Choroid plexus epithelial cell (primary cell): ENCODE measurements around the gene KCNJ18.
"Not testable (repeated sequence)": the region's sequence is repeated elsewhere in the genome, so short reads cannot be mapped to it uniquely, and the experiment has no call there.

Experiments used
- DNase-seq: peaks from one replicate; pipeline ENCODE4 v3.0.0-alpha.2; 2010; ENCODE audit warnings: low read depth
- H3K4me3 ChIP-seq: 2 replicates; pipeline ENCODE4 v1.5.1; 2011; ENCODE audit warnings: low read depth, mild to moderate bottlenecking, control low read depth, low read length, moderate library complexity
- TF ChIP-seq, protein P1 (sequence below): conservative IDR thresholded peaks from 2 replicates; pipeline ENCODE4 v1.5.1; 2011; ENCODE audit warnings: low read depth, mild to moderate bottlenecking, control low read depth, inconsistent platforms, low read length, moderate library complexity

KCNJ18 gene

DNA sequence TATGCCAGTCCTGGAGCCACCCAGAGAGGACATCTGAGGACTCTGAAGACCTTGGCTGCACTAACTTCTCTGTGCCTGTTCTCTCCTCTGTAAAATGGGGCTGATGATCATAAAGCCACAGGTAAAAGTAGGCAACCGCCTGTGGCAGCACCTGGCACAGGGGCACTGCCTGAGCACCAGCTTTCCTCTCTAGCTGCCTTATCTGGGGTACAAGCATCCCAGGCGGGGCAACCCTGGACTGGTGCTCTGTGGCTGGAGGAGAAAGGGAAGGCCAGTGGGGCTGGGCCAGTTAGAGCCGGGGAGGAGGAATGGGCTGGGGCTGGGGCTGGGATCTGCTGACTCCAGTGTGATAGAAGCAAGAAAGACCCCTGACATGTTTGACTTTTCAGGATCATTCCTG, 18.2 kb downstream of the KCNJ18 start:
- DNase-seq, H3K4me3 ChIP-seq: not testable (repeated sequence)

DNA sequence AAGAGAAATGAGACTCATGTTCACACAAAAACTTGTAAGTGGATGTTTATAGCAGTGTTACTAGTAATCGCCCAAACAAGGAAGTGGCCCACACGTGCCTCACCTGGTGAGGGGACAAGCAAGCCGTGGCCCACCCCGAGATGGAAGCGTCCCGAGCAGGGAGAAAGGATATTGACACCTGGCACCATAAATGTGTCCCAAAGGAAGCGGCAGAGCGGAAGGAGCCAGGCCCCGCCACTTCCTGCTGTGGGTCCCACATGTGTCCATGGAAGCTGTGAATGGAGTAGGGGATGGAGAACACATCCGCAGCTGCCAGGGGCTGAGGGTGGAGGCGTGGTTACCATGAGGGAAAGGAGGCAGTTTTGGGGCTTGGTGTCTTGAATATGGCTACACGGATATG, 18.9 kb downstream of the KCNJ18 start:
- no peak for DNase-seq
- no peak overlapping the region for H3K4me3 ChIP-seq
- TF ChIP-seq, protein P1, sequence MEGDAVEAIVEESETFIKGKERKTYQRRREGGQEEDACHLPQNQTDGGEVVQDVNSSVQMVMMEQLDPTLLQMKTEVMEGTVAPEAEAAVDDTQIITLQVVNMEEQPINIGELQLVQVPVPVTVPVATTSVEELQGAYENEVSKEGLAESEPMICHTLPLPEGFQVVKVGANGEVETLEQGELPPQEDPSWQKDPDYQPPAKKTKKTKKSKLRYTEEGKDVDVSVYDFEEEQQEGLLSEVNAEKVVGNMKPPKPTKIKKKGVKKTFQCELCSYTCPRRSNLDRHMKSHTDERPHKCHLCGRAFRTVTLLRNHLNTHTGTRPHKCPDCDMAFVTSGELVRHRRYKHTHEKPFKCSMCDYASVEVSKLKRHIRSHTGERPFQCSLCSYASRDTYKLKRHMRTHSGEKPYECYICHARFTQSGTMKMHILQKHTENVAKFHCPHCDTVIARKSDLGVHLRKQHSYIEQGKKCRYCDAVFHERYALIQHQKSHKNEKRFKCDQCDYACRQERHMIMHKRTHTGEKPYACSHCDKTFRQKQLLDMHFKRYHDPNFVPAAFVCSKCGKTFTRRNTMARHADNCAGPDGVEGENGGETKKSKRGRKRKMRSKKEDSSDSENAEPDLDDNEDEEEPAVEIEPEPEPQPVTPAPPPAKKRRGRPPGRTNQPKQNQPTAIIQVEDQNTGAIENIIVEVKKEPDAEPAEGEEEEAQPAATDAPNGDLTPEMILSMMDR: no peak

DNA sequence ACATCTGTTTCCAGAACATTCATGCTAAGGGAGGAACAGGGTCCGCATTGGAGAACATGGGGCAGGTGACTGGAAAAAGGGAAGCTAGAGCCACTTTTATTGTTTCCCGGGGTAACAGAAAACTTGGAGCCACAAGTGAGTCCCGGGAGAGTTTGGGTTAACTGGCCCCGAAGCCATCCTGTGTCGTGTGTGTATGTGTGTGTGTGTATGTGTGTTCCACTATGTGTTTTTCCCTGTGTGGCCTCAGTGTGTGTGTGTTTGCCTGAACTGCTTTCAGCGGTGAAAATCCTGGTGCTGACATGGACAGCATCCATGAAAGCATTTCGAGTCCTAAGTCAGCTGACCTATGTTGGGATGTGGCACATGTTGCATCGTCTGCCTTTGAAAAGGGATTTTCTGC, 20.7 kb downstream of the KCNJ18 start:
- DNase-seq, H3K4me3 ChIP-seq: not testable (repeated sequence)

DNA sequence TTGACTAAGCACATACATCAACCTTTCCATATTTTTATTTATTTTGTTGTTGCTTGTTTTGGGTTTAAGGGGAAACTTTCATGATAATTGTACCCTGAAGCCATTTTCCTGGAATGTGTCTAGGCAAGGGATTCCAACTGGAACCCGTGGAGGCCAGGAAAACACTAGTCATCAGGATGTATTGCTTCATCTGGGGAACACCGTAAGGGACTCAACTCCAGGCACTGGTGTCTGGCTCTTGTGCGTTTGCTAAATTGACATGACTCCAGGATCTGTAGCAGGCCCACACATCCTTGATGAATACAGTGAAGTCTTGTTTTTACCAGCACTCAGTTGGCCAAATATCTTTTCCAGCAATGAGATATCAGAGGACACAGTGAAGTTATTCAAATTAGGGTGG, 21.3 kb downstream of the KCNJ18 start:
- not testable (repeated sequence) for H3K4me3 ChIP-seq, DNase-seq

DNA sequence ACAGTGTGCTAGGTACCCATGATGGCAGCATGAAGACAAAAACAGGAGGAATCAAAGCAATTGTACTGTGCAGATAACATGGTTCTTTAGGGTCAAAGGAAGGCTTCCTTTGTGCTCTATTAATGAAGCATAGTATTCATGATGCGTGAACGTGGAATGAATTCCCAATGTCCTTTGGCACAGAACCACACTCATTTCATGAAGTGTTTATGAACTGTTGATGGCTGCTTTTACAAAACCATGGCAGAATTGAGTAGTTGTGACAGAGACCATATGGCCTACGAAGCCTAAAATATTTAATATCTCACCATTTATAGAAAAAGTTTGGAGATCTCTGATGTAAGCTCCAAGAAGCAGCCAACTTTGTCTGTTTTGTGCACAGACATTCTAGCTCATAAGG, 22.4 kb downstream of the KCNJ18 start:
- DNase-seq, H3K4me3 ChIP-seq: not testable (repeated sequence)

DNA sequence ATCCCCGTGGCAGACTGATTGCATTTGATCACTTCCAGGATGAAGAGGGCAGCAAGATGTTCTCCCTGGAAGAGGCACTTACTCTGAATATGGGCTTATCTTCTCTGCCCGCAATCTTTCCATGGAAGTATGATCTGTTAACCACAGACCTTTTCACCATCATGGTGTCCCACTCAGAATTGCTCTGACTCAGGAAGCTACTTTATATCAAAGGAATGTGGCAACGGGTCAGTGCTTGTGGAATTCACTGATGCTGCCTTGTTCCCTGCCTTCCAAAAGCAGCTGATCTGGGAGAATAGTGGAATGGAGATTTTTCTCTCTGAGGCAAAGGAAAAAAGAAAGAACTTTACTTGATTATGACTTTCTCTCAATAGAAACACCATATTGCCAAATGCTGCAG, 23.6 kb downstream of the KCNJ18 start:
- H3K4me3 ChIP-seq, DNase-seq: not testable (repeated sequence)

DNA sequence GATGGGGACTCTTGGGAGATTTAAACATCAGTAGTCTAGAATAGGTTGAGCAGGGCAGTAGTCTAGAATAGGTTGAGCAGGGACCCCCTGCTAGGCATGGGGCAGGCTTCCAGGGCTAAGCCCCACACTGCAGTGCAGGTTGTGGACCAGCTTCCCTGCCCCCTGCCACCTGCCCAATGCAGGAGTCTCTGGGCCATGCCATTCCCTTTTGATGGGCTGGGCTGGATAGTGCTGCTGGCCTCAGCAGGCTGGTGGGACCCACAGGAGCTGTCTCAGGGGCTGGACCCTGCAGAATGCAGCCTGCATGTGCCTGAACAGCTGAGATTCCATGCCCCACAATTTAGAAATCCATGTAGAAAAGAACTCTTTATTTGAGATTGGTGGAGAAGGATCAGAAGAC, 26.6 kb downstream of the KCNJ18 start:
- H3K4me3 ChIP-seq, DNase-seq: not testable (repeated sequence)

DNA sequence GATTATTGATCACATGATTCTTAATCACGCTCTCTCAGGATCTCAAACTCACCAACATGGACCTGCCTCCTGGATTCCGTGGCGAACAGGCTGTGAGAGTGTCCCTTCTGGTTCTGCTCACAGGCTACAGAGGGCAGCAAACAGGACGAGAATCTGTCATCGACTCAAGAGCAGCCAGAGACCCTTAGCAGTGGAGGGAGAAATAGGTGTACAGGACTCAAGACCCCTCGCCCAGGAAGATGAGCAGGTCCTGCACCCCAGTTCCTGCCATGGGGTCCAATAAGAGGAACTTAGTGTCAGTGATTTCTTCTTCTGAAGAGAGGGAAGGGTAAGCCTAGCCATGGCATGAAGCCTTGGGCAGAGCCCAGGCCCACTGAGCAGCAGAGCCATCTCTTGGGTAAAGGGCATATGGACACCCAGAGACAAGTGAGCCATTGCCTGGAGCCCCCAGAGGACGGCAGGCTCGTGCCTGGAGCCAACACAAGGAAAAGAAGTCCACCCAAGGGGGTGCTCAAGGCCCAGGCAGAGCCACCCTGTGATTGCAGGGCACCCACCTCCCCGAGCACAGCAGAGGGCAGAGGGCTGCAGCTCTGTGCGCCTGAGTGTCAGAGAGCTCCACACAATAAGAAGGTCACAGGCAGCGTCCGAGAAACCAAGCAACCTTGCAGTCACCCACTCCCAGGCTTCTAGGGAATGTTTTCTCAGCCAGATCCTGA, 27.3 kb downstream of the KCNJ18 start:
- DNase-seq, H3K4me3 ChIP-seq: not testable (repeated sequence)

DNA sequence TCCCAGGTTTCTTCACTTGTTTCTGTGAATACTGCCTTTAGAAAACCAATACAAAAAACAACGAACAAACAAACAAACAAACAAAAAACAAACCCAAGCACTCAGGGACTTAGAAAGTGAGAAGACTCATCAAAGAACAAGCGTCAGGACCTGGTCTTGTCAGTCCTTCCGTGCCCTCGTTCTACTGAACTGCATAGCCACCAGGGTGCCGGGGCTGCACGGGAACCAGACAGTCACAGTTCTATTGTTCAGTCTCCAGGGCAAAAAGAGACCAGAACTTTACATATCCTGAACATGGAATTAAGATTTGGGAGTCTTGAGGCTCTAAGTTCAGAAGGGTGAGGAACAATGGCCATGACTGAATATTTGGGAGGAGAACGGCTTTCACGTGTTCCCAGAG, 28.2 kb downstream of the KCNJ18 start:
- not testable (repeated sequence) for DNase-seq, H3K4me3 ChIP-seq

DNA sequence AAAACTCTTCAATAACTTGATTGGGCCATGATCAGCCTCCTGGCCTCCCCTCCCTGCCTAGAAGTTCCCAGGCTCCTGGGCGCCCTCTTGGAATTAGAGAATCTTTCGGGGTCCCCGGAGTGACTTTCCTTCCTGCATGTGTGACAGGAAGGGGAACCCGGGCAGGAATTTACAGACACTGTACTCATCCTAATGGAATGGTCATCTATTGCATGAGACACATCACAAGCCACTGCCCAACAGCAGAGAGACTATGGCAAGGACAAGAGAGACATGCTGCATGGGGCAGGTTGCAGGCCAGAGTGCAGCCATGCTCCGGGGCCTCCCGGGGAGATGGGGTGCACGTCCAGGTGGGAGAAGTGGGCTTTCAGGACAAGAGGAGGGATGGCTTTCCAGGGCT, 29.9 kb downstream of the KCNJ18 start:
- DNase-seq, H3K4me3 ChIP-seq: not testable (repeated sequence)

DNA sequence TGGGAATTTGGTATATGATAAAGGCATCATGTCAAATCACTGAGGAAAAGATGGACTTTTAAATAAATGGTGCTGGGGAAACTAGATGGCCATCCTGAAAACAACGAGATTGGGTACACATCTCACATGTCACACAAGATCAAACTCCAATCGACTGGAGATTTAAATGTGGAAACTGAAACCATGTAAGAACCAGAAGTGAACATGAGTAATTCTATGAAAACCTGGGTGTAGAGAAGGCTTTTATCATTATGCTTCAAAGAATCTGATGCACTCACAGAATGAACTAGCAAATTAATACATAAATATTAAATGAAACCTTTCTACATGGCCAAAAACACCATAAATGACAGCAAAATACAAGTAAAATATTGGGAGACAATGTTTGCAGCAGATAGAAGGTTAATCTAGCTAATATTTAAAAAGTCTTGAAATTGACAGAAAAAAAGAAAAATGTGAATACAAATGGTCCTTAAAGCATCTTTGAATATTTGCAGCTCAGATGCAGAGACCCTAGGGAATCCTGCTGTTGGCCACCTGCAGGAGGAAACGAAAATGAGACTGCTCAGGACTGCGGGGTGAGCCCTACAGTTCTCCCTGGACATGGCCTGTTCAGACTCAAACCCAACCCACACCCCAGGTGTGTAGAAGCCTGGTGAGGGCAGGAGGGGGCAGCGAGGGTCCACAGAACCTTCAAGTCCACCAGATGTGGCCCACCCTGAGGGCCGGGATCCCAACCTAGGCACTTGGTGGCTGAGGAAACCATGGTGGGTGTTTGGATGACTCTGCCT, 32.1 kb downstream of the KCNJ18 start:
- DNase-seq, H3K4me3 ChIP-seq: not testable (repeated sequence)

DNA sequence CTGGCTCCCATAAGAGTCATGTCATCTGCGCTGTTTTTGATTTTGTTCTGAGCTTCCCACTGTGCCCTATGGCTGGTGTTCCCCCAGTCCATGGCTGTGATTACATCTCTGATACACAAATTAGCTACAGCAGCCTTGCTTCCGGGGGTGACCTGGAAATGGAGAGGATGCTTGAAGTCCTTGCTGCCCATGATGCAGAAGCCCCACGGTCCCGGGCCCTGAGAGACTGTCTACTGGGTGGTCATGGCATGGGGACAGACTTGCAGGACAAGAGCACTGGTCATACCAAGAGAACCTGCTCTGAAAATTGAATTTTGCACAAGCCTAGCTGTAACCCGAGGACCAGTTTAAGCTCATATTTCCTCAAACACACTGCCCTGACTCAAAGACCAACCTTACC, 38.8 kb downstream of the KCNJ18 start:
- not testable (repeated sequence) for DNase-seq, H3K4me3 ChIP-seq

DNA sequence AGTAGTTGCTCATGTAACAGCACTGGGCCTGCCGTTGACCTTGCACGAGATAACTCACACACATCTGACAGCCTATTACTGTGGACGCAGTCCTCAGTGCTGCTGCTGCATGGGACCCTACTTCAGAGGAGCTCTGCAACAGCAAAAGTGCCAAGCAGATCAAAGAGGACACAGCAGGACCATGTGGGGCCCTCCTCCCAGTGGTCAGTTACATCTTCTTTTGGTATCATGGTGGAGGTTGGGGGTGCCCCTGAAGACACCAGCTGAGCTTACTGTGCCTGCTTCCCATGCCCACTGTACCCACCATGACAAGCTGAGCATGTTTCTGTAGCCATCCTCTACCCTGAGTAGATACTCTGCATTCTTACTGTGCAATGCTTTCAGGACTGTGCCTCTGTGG, 41.6 kb downstream of the KCNJ18 start:
- not testable (repeated sequence) for DNase-seq, H3K4me3 ChIP-seq

DNA sequence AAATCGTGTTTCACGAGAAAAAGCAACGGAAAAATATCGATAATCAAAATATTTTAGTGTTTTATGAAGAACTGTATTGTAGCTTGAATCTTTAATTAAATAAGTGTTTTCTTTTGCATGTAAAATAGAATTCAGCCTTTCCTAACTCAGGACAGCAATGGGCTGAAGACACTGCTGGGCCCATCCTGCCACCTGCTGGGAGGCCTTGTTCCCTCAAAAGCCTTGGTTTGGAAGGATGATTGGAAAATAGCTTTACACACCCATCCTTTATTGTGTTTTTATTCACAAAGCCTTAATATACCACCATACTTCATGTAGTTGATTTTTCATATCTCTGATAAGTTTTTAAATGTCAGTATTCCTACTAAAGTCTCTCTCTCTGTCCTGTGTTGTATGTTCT, 43.5 kb downstream of the KCNJ18 start:
- not testable (repeated sequence) for DNase-seq, H3K4me3 ChIP-seq

DNA sequence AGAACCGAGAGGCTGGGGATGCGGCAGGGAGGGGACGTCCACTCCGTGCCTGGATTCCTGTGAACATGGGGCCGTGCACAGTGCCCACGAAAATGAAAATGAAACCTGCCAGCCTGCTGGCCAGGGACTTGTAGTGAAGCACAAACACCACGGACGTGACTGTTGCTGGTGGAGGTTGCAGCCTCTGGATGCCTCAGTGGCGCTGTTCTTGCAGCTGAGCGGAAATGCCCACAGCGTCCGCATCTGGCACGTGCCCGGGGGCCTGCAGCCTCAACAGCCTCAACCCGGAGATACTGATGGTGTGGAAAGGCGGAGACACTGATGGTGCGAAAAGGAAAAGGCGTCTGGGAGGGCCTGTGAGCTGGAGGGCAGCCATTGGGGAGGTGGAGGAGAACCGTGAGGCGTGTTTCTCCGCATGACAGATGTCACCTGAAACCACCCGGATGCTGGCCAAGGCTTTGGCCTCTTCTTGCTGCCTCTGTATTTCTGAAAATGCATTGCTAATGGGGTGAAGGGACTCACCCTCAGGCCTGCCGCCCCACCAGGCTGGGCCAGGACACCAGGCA, 44.8 kb downstream of the KCNJ18 start:
- DNase-seq, H3K4me3 ChIP-seq: not testable (repeated sequence)

DNA sequence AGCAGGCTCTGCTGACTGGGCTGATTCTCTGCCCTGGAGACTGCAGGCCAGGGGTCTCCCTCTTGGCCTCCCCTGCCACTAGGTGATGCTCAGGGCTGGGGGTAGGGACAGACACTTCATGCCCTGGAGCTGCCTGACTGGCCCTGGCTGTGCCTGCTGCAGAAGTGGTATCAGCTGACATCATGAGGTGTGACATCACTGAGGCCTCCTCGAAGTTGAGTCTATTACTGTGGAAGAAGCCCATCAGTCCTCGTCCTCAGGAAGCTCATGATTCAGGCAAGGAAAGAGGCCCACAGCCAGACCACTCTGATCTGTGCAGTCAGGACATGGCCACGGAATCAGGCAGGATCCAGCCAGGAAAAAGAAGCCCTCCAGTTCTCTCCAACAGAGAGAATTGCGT, 45.9 kb downstream of the KCNJ18 start:
- DNase-seq, H3K4me3 ChIP-seq: not testable (repeated sequence)

DNA sequence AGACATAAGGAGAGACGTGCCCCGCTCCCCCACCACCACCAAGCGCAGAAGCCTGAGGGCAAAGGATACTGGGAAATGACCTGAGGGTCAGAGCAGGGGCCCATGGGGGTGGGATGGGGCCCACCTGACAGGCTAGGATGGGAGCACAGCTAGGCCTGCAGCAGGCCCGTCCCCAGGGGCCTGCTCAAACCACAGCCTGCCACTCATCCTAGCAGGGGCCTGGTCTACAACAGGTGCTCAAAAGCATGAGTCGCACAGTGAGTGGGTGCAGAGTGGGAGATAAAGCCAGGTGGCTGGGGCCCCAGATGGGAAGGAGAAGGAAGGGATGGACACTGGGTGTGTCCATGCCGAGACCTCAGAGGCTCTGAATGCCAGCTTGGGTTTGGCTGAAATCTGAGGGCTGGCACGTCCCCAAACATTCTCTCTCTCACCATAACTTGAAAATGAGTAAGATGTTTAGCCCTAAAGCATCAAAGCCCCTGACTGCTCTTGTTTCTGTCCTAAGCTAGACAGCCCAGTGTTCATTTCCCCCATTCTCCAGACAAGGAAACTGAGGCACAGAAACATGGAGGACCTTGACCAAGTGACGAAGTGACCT, 46.7 kb downstream of the KCNJ18 start:
- not testable (repeated sequence) for DNase-seq, H3K4me3 ChIP-seq

DNA sequence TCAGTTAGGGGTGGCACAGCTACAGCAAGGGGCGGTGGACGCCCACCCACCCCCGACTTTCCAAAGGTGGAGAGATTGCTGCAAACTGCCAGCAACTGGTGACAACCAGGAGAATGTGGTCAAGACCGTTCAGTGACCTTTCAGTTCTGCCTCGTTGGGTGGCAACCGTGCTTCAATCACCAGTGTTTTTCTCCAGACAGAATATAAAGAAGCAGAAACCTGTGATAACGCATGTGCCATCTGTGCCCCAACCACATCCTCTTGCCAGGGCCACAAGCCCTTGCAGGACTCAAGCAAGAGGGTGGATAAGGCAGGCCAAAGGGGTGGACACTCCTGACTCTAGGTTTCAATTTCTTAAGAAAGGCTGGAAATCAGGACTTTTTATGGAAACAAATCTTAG, 47.2 kb downstream of the KCNJ18 start:
- not testable (repeated sequence) for DNase-seq, H3K4me3 ChIP-seq
